ENCODE results near the gene PACS1. TPM values are rescaled to one million over a fixed set of nuclear protein-coding genes. Genes with fewer than 3 reads are reported as not detected.
A peak's percentile ranks its signal among the peaks of the same experiment; 100 is the strongest.

PACS1 gene
- total RNA-seq, 6 experiments from 2014 or later = 82.8 to 114 (median 91.8) TPM

DNA sequence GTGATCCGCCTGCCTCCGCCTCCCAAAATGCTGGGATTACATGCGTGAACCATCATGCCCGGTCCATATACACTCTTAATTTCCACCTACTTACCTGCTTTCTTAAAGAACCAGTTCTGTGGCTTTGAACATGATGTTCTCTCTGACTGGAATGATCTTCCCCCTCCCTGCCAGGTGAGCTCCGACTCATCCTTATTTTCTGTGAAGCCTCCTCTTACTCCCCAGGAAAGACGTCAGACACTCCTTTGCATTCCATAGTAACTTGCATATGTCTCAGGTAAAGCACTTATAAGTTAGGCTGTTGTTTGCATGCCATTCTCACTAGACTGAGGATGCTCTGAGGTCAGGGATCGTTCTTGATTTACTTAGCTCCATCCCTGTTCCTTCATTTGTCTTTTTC, 106.6 kb downstream of the PACS1 start:
- no peak for DNase-seq
- Mint-ChIP-seq H3K9me3 (no peaks in the 10 kb centered on the region), H3K36me3 (ENCODE audit: low read depth) (peaks cover 8% of the 10 kb centered on the region), H3K27ac (no peak overlapping the region), H3K4me1 (ENCODE audit: low read depth) (peaks cover 34% of the 10 kb centered on the region), H3K4me3 (no peak overlapping the region), H3K27me3 (ENCODE audit: insufficient read depth) (peaks cover 3% of the 10 kb centered on the region; the same call in 1 of the 2 replicates)
- TF ChIP-seq, protein P1, sequence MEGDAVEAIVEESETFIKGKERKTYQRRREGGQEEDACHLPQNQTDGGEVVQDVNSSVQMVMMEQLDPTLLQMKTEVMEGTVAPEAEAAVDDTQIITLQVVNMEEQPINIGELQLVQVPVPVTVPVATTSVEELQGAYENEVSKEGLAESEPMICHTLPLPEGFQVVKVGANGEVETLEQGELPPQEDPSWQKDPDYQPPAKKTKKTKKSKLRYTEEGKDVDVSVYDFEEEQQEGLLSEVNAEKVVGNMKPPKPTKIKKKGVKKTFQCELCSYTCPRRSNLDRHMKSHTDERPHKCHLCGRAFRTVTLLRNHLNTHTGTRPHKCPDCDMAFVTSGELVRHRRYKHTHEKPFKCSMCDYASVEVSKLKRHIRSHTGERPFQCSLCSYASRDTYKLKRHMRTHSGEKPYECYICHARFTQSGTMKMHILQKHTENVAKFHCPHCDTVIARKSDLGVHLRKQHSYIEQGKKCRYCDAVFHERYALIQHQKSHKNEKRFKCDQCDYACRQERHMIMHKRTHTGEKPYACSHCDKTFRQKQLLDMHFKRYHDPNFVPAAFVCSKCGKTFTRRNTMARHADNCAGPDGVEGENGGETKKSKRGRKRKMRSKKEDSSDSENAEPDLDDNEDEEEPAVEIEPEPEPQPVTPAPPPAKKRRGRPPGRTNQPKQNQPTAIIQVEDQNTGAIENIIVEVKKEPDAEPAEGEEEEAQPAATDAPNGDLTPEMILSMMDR (IDR thresholded peaks at IDR 0.05) = no peak

DNA sequence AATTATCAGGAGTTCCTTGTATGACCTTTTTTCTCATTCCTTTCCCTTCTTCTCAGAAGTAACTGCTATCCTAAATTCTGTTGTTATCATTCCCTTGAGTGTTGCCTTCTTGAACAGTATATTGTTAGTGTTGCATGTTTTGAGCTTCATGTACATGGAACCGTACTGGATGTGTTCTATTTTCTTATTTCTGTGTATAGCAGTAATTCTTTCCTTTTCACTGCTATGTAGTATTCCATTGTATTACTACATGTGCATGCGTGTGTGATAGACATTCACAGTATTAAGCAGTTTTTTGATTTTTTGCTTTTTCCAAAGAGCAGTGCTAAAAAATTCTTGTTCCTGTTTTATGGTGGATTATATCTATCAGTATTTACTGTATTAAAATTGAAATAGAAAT, 108.1 kb downstream of the PACS1 start:
- H3K27ac Mint-ChIP-seq = no peak overlapping the region
- TF ChIP-seq, protein P1 (IDR thresholded peaks at IDR 0.05) = no peak
- H3K4me3 Mint-ChIP-seq = no peak overlapping the region
- H3K4me1 Mint-ChIP-seq (ENCODE audit: low read depth) = peaks cover 33% of the 10 kb centered on the region
- H3K36me3 Mint-ChIP-seq (ENCODE audit: low read depth) = no peaks in the 10 kb centered on the region
- peaks cover 3% of the 10 kb centered on the region; the same call in 1 of the 2 replicates for H3K27me3 Mint-ChIP-seq (ENCODE audit: insufficient read depth)
- H3K9me3 Mint-ChIP-seq = no peaks in the 10 kb centered on the region
- DNase-seq = no peak

DNA sequence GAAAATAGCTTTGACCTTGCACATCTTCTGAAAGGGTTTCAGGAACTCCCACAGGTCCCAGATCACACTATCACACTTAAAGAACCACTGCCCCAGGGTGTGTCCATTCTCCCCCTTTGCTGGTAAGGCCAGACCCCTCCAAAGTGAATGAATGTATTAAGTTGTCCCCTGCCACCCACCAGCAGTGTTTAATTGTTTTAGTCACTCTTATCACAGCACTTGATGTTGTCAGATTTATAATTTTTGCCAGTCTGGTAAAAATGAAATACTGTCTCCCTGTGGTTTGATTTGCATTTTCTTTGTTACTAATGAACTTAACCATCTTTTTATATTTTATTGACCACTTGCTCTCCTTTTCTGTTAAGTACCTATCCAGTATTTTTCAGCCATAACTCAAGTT, 108.8 kb downstream of the PACS1 start:
- Mint-ChIP-seq H3K4me1 (ENCODE audit: low read depth) (peaks cover 33% of the 10 kb centered on the region), H3K9me3 (no peaks in the 10 kb centered on the region), H3K27ac (no peak overlapping the region), H3K4me3 (no peak overlapping the region), H3K27me3 (ENCODE audit: insufficient read depth) (peaks cover 3% of the 10 kb centered on the region; the same call in 1 of the 2 replicates), H3K36me3 (ENCODE audit: low read depth) (no peaks in the 10 kb centered on the region)
- TF ChIP-seq, protein P1 (IDR thresholded peaks at IDR 0.05) = no peak
- DNase-seq = no peak

DNA sequence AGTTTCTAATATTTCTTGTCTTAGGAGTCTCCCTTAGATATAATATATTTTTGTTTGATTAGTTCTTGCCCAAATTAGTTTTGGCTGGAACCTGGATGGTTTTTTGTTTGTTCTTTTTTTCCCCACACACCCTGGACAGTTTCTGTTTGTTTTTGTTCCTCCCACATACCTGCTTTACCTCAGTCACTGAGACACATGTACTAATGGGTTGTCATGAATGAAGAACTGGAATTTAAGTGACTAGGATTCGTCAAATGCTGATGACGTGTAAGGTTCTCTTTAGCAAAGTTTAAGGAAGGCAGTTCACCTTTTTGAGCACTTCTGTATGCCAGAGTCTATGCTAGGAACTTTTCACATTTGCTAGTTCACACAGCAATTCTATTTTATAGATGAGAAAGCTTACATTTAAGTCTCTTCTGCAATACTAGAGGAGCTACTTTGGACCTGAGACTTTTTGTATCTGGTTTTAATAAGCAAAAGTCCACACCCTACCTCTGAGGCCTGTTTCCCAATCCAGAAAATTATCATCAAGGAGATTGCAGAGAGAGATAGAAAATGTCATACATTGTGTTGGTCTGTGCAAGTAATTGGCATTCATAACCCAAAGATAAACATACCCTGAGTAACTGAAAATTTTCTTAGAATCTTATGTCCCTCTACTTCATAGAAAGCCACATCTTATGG, 111.7 kb downstream of the PACS1 start:
- Mint-ChIP-seq H3K27ac (no peak overlapping the region), H3K9me3 (no peaks in the 10 kb centered on the region), H3K4me1 (ENCODE audit: low read depth) (peaks cover 13% of the 10 kb centered on the region), H3K36me3 (ENCODE audit: low read depth) (no peaks in the 10 kb centered on the region), H3K27me3 (ENCODE audit: insufficient read depth) (peaks cover 3% of the 10 kb centered on the region; the same call in 1 of the 2 replicates), H3K4me3 (no peak overlapping the region)
- TF ChIP-seq, protein P1 (IDR thresholded peaks at IDR 0.05) = no peak
- no peak for DNase-seq

DNA sequence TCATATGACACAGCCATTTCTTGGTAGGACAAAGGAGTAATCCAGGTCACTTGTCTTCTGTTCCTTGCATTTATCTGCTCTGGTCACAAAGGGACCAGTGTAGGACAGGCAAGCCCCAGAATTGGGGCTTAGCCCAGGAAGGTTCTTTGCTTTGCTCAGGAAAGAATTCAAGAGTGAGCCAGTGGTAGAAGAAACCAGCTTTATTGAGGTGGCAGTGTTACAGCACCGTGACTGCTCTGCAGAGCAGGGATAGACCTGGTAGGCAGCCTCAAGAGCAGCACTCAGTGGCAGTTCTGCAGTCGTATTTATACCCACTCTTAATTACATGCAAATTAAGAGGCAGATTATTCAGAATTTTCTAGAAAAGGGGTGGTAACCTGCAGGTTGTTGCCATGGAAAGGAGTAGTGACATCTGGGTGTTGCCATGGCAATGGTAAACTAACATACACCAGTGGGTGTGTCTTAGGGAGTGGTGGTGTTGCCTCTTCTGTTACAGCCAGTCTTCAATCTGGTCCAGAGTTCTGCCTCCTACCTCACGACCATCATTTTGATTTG, 113.5 kb downstream of the PACS1 start:
- Mint-ChIP-seq H3K27ac (peak overlapping the region; percentile 36; the same call in 1 of the 2 replicates), H3K36me3 (ENCODE audit: low read depth) (peaks cover 12% of the 10 kb centered on the region), H3K4me3 (no peak overlapping the region), H3K27me3 (ENCODE audit: insufficient read depth) (no peaks in the 10 kb centered on the region; the same call in 1 of the 2 replicates), H3K4me1 (ENCODE audit: low read depth) (peaks cover 25% of the 10 kb centered on the region), H3K9me3 (no peaks in the 10 kb centered on the region)
- TF ChIP-seq, protein P1 (IDR thresholded peaks at IDR 0.05) = no peak
- peak; percentile 17 for DNase-seq

Data from HFFc6 (cell line).